HCT116 (cell line): ENCODE data around the gene WIF1. TPM values are rescaled to one million over a fixed set of nuclear protein-coding genes. Genes with fewer than 3 reads are reported as not detected.

Experiments used
- ATAC-seq: fragments of 200-7000 bp; cut with Tn5 transposase; 2 replicates; pipeline ENCODE4 v1.9.1; 2020; ENCODE audit warnings: mild to moderate bottlenecking, moderate library complexity
- BruUV-seq: library from RNA; stranded (reverse); fragments of 400-500 nt; replicated peaks from 2 replicates; lab custom pipeline; 2021; lab: Mats Ljungman, UMichigan
- CTCF ChIA-PET: fragments of 300-600 bp; sonication (Branson Sonifier 250); formaldehyde crosslinking; loops from one replicate; lab custom pipeline; 2021; ENCODE audit warnings: antibody characterized with exemption; lab: Charles Lee
- POLR2A ChIA-PET: fragments of 300-600, 350-600 bp; sonication (Branson Sonifier 250); formaldehyde crosslinking; loops from one replicate; lab custom pipeline; 2021; ENCODE audit warnings: antibody characterized with exemption; lab: Charles Lee
- RAD21 ChIA-PET, 2 experiments: fragments of 300-600 bp; sonication (Branson Sonifier 250); formaldehyde crosslinking; loops; one replicate each; lab custom pipeline; 2023; ENCODE audit warnings: low total read pairs in 2 of 2; ENCODE audit not compliant: uncharacterized antibody in 2 of 2, unreplicated experiment in 2 of 2, low non-redundant PET in 1 of 2; lab: Charles Lee
- DNase-seq: peaks from one replicate; pipeline ENCODE4 v3.0.0-alpha.2; 2010; ENCODE audit warnings: low read depth, low spot score
- H2AFZ ChIP-seq: fragments of 200-600 bp; shearing (Covaris generic), sonication (generic); 2 replicates; pipeline ENCODE4 v1.6.1; 2017; ENCODE audit warnings: low read depth, mixed run types, mixed read lengths, antibody characterized with exemption, low read length; ENCODE audit not compliant: poor library complexity, severe bottlenecking
- H3K27ac ChIP-seq: 2 replicates; pipeline ENCODE4 v1.5.1; 2012; ENCODE audit warnings: low read depth, low read length
- H3K27me3 ChIP-seq: fragments of 200-600 bp; sonication (generic); 2 replicates; pipeline ENCODE4 v1.6.1; 2016; ENCODE audit warnings: mixed run types, low read length, mixed read lengths; ENCODE audit not compliant: insufficient read depth
- H3K36me3 ChIP-seq, 2 experiments: fragments of 200-500 bp in 1 of 2; fragments of 200-600 bp in 1 of 2; sonication (Bioruptor generic) in 1 of 2; sonication (generic) in 1 of 2; 2 replicates each; pipeline versions ENCODE4 v1.5.1 to v1.6.1; 2014 to 2016; ENCODE audit warnings: low read length in 2 of 2, inconsistent platforms in 1 of 2, mixed read lengths in 1 of 2, mixed run types in 1 of 2; ENCODE audit not compliant: insufficient read depth in 2 of 2, control insufficient read depth in 1 of 2
- H3K4me1 ChIP-seq, 2 experiments: fragments of 200-600 bp in 1 of 2; sonication (generic) in 1 of 2; 2 replicates each; pipeline versions ENCODE4 v1.5.1 to v1.6.1; 2012 to 2017; ENCODE audit warnings: low read length in 2 of 2, inconsistent platforms in 1 of 2, mild to moderate bottlenecking in 1 of 2, mixed read lengths in 1 of 2, mixed run types in 1 of 2, moderate library complexity in 1 of 2; ENCODE audit not compliant: insufficient read depth in 2 of 2, control insufficient read depth in 1 of 2
- H3K4me2 ChIP-seq: fragments of 200-600 bp; sonication (generic); 2 replicates; pipeline ENCODE4 v1.6.1; 2017; ENCODE audit warnings: mixed run types, low read length, mixed read lengths
- H3K4me3 ChIP-seq, 2 experiments: fragments of 200-600 bp in 1 of 2; sonication (generic) in 1 of 2; replicated peaks in 1 of 2; 2 replicates each; pipeline ENCODE4 v1.5.1; 2011 to 2016; ENCODE audit warnings: low read length in 2 of 2, control low read depth in 1 of 2, low read depth in 1 of 2, mild to moderate bottlenecking in 1 of 2, mixed read lengths in 1 of 2, mixed run types in 1 of 2
- H3K79me2 ChIP-seq: fragments of 200-600 bp; sonication (generic); 2 replicates; pipeline ENCODE4 v1.6.1; 2017; ENCODE audit warnings: mild to moderate bottlenecking, mixed run types, low read length, moderate library complexity, mixed read lengths; ENCODE audit not compliant: insufficient read depth
- H3K9ac ChIP-seq: fragments of 200-600 bp; sonication (generic); 2 replicates; pipeline ENCODE4 v1.6.1; 2016; ENCODE audit warnings: low read length, mixed read lengths
- H3K9me2 ChIP-seq: fragments of 200-600 bp; sonication (generic), shearing (Covaris generic); 2 replicates; pipeline ENCODE4 v1.6.1; 2017; ENCODE audit warnings: mixed run types, mild to moderate bottlenecking, moderate library complexity; ENCODE audit not compliant: insufficient read depth
- H3K9me3 ChIP-seq, 2 experiments: fragments of 200-500 bp in 1 of 2; fragments of 200-600 bp in 1 of 2; sonication (Bioruptor generic) in 1 of 2; sonication (generic) in 1 of 2; 2 replicates each; pipeline ENCODE4 v1.6.1; 2014 to 2017; ENCODE audit warnings: low read length in 2 of 2, mixed read lengths in 2 of 2, inconsistent platforms in 1 of 2, low read depth in 1 of 2, mild to moderate bottlenecking in 1 of 2, mixed run types in 1 of 2, moderate library complexity in 1 of 2; ENCODE audit not compliant: control insufficient read depth in 1 of 2, insufficient read depth in 1 of 2
- H4K20me1 ChIP-seq: fragments of 200-600 bp; sonication (generic), shearing (Covaris generic); 2 replicates; pipeline ENCODE4 v1.6.1; 2017; ENCODE audit warnings: mixed run types, mild to moderate bottlenecking, moderate library complexity; ENCODE audit not compliant: insufficient read depth
- ATF3 ChIP-seq: IDR thresholded peaks from 2 replicates; pipeline ENCODE4 v1.6.1; 2012
- CEBPB ChIP-seq: IDR thresholded peaks from 2 replicates; pipeline ENCODE4 v1.6.1; 2012; ENCODE audit warnings: low read depth
- EGR1 ChIP-seq: IDR thresholded peaks from 2 replicates; pipeline ENCODE4 v1.6.1; 2012; ENCODE audit warnings: low read depth
- ELF1 ChIP-seq: IDR thresholded peaks from 2 replicates; pipeline ENCODE4 v1.6.1; 2012; ENCODE audit warnings: low read depth, borderline replicate concordance
- EZH2 ChIP-seq: fragments of 200-600 bp; sonication (generic); IDR thresholded peaks from 2 replicates; pipeline ENCODE4 v1.6.1; 2017; ENCODE audit warnings: antibody characterized with exemption, mixed run types
- EZH2phosphoT487 ChIP-seq: fragments of 200-600 bp; IDR thresholded peaks from 2 replicates; pipeline ENCODE4 v1.6.1; 2018; ENCODE audit warnings: antibody characterized with exemption, borderline replicate concordance
- JUND ChIP-seq: IDR thresholded peaks from 2 replicates; pipeline ENCODE4 v1.6.1; 2012
- POLR2AphosphoS5 ChIP-seq: IDR thresholded peaks from 2 replicates; pipeline ENCODE4 v1.6.1; 2011; ENCODE audit warnings: mild to moderate bottlenecking, low read depth, low read length, moderate library complexity
- RAD21 ChIP-seq: IDR thresholded peaks from 2 replicates; pipeline ENCODE4 v1.6.1; 2012; ENCODE audit warnings: low read depth, mild to moderate bottlenecking
- SP1 ChIP-seq: IDR thresholded peaks from 2 replicates; pipeline ENCODE4 v1.6.1; 2012; ENCODE audit warnings: low read depth
- SRF ChIP-seq: IDR thresholded peaks from 2 replicates; pipeline ENCODE4 v1.6.1; 2012; ENCODE audit warnings: low read depth
- TCF7L2 ChIP-seq: IDR thresholded peaks from 2 replicates; pipeline ENCODE4 v1.7.0; 2011; ENCODE audit warnings: borderline replicate concordance, inconsistent platforms; ENCODE audit not compliant: insufficient read depth, insufficient read length; ENCODE audit errors: extremely low read depth
- YY1 ChIP-seq: IDR thresholded peaks from 2 replicates; pipeline ENCODE4 v1.6.1; 2011; ENCODE audit warnings: low read length, low read depth, moderate library complexity, mild to moderate bottlenecking; ENCODE audit not compliant: insufficient replicate concordance; ENCODE audit errors: extremely low read depth
- ZFX ChIP-seq: fragments of 450-650 bp; IDR thresholded peaks from 2 replicates; pipeline ENCODE4 v1.6.1; 2017
- ZNF274 ChIP-seq: fragments of 200-500 bp; sonication (Bioruptor generic); IDR thresholded peaks from 2 replicates; pipeline ENCODE4 v1.6.1; 2014; ENCODE audit warnings: mild to moderate bottlenecking, low read depth, low read length, inconsistent platforms
- intact Hi-C: fragments of 100-400 bp; cut with micrococcal nuclease; formaldehyde crosslinking; loops from 2 replicates; pipeline ENCODE4 v1.10.0; 2022
- total RNA-seq: library from RNA; stranded (reverse); gene quantifications from one replicate; pipeline ENCODE4 v1.2.1, GENCODE V29; 2021; ENCODE audit not compliant: unreplicated experiment
- TF ChIP-seq, protein P1 (sequence below): IDR thresholded peaks from 2 replicates; pipeline ENCODE4 v1.6.1; 2012

Gene WIF1
- total RNA-seq, 1 experiment from 2014 or later, result not detected

DNA sequence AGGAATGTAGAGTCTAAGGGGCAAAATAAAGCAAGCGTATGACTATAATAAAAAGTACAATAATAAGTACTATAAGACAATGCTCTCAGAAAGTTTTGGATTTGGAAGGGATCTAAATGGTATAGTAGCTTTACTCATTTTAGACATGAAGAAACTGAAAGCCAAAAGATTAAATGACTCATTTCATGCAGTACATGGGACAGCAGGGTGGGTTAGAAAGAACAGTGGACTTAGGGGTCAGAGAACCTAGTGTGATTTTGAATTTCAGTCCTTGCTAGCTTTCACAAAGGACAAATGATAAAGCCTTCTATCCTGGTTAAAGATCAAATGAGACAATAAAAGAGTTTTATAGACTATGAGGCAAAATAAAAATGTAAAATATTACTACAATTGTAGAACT is 41.5 kb upstream of the WIF1 start:
- RAD21 ChIA-PET, result no interaction called here
- ATAC-seq, result no peak
- TF ChIP-seq POLR2AphosphoS5, result no peak
- no peak for TF ChIP-seq EZH2phosphoT487
- no peak for TF ChIP-seq EZH2
- TF ChIP-seq ZNF274, result no peak
- TF ChIP-seq ELF1, result no peak
- no peak for TF ChIP-seq YY1
- no peak for TF ChIP-seq EGR1
- no peak for TF ChIP-seq CEBPB
- no peak for TF ChIP-seq ZFX
- no peak for TF ChIP-seq SRF
- TF ChIP-seq ATF3, result no peak
- TF ChIP-seq, protein P1, sequence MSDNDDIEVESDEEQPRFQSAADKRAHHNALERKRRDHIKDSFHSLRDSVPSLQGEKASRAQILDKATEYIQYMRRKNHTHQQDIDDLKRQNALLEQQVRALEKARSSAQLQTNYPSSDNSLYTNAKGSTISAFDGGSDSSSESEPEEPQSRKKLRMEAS, result no peak
- TF ChIP-seq JUND, result no peak
- TF ChIP-seq TCF7L2, result no peak
- TF ChIP-seq SP1, result no peak
- no peak for TF ChIP-seq RAD21

More for the DNA sequence above, 41.5 kb upstream of the WIF1 start:
- POLR2A ChIA-PET, result no interaction called here
- H3K4me3 ChIP-seq, result no peak overlapping the region
- no peaks in the 10 kb centered on the region for H3K36me3 ChIP-seq
- no peaks in the 10 kb centered on the region for H3K9me3 ChIP-seq
- H2AFZ ChIP-seq, result no peak overlapping the region
- no peak for DNase-seq
- no TSS peak for BruUV-seq
- H3K79me2 ChIP-seq, result no peaks in the 10 kb centered on the region
- H3K4me2 ChIP-seq, result no peak overlapping the region
- no peaks in the 10 kb centered on the region for H3K4me1 ChIP-seq
- no peak overlapping the region for H3K27ac ChIP-seq
- no peaks in the 10 kb centered on the region for H4K20me1 ChIP-seq
- no peaks in the 10 kb centered on the region for H3K9me2 ChIP-seq
- CTCF ChIA-PET, result no interaction called here
- H3K9ac ChIP-seq, result no peak overlapping the region
- intact Hi-C loops, result no loop called here
- H3K27me3 ChIP-seq, result no peaks in the 10 kb centered on the region
